H1 (cell line): ENCODE results near the gene GDF15. TPM values are rescaled to one million over a fixed set of nuclear protein-coding genes. Genes with fewer than 3 reads are reported as not detected.

Experiments used
- CTCF ChIA-PET: fragments of 300-600 bp; sonication (Branson Sonifier 250); formaldehyde crosslinking; loops from one replicate; lab custom pipeline; 2021; ENCODE audit not compliant: partially characterized antibody; lab: Charles Lee
- POLR2A ChIA-PET: fragments of 300-600 bp; sonication (Branson Sonifier 250); formaldehyde crosslinking; loops from one replicate; lab custom pipeline; 2021; ENCODE audit warnings: inconsistent platforms; ENCODE audit not compliant: partially characterized antibody; lab: Charles Lee
- DNase-seq, 2 experiments: peaks; one replicate each; pipeline versions ENCODE4 v3.0.0 to v3.0.0-alpha.2; 2010 to 2022; ENCODE audit warnings: low spot score in 2 of 2, low read depth in 1 of 2, mixed read lengths in 1 of 2
- FAIRE-seq: peaks from 2 replicates; lab custom pipeline; 2011; peaks lifted over from hg19 to GRCh38; lab: Jason Lieb, UNC
- H2AFZ ChIP-seq: 2 replicates; pipeline ENCODE4 v1.8.1; 2012; ENCODE audit warnings: low read length, inconsistent platforms
- H2AK5ac ChIP-seq: 2 replicates; pipeline ENCODE4 v1.6.1; 2013; ENCODE audit warnings: low read depth, low read length
- H2BK120ac ChIP-seq: replicated peaks from 2 replicates; pipeline ENCODE3; 2013; ENCODE audit warnings: low read depth, low read length, inconsistent platforms
- H2BK12ac ChIP-seq: 2 replicates; pipeline ENCODE4 v1.6.1; 2013; ENCODE audit warnings: low read depth, low read length
- H2BK15ac ChIP-seq: 2 replicates; pipeline ENCODE4 v1.6.1; 2013; ENCODE audit warnings: low read length
- H2BK20ac ChIP-seq: 2 replicates; pipeline ENCODE4 v1.6.1; 2013; ENCODE audit warnings: low read length
- H2BK5ac ChIP-seq: 2 replicates; pipeline ENCODE4 v1.6.1; 2013; ENCODE audit warnings: low read depth, low read length
- H3K14ac ChIP-seq: 2 replicates; pipeline ENCODE4 v1.6.1; 2013; ENCODE audit warnings: inconsistent platforms; ENCODE audit not compliant: insufficient read length
- H3K18ac ChIP-seq: 2 replicates; pipeline ENCODE4 v1.6.1; 2013; ENCODE audit warnings: low read length; ENCODE audit errors: extremely low read depth
- H3K23ac ChIP-seq: 2 replicates; pipeline ENCODE4 v1.6.1; 2013; ENCODE audit warnings: inconsistent platforms; ENCODE audit not compliant: insufficient read length
- H3K23me2 ChIP-seq: 2 replicates; pipeline ENCODE4 v1.6.1; 2013; ENCODE audit warnings: low read depth, low read length
- H3K27ac ChIP-seq: 2 replicates; pipeline ENCODE4 v1.6.1; 2011; ENCODE audit warnings: low read depth, low read length, inconsistent platforms
- H3K27me3 ChIP-seq, 4 experiments: replicated peaks in 1 of 4; 1 replicate in 1 of 4; 2 replicates in 3 of 4; pipeline versions ENCODE4 v1.6.1 to v1.8.1; 2011 to 2013; ENCODE audit warnings: low read length in 3 of 4, mild to moderate bottlenecking in 3 of 4, inconsistent platforms in 2 of 4, mixed read lengths in 2 of 4, moderate library complexity in 1 of 4; ENCODE audit not compliant: control insufficient read depth in 3 of 4, insufficient read depth in 3 of 4; ENCODE audit errors: extremely low read depth in 1 of 4
- H3K36me3 ChIP-seq, 4 experiments: 2 replicates each; pipeline versions ENCODE4 v1.6.1 to v1.8.1; 2011 to 2013; ENCODE audit warnings: mild to moderate bottlenecking in 4 of 4, low read length in 3 of 4, moderate library complexity in 2 of 4, control low read depth in 1 of 4, inconsistent platforms in 1 of 4; ENCODE audit not compliant: insufficient read depth in 4 of 4, control insufficient read depth in 2 of 4
- H3K4ac ChIP-seq: replicated peaks from 2 replicates; pipeline ENCODE3; 2013; ENCODE audit warnings: low read length, low read depth, mixed read lengths, inconsistent platforms; ENCODE audit not compliant: insufficient read length
- H3K4me1 ChIP-seq, 4 experiments: replicated peaks in 1 of 4; 1 replicate in 1 of 4; 2 replicates in 3 of 4; pipeline versions ENCODE4 v1.6.1 to v1.8.1; 2011 to 2013; ENCODE audit warnings: low read length in 3 of 4, inconsistent platforms in 2 of 4, mixed read lengths in 1 of 4; ENCODE audit not compliant: insufficient read depth in 4 of 4, control insufficient read depth in 3 of 4
- H3K4me2 ChIP-seq, 2 experiments: 2 replicates each; pipeline versions ENCODE4 v1.6.1 to v1.8.1; 2011 to 2013; ENCODE audit warnings: low read depth in 2 of 2, low read length in 2 of 2, control low read depth in 1 of 2, inconsistent platforms in 1 of 2, mild to moderate bottlenecking in 1 of 2; ENCODE audit not compliant: insufficient read depth in 1 of 2
- H3K4me3 ChIP-seq, 4 experiments: fragments of 200-600, 300-600 bp in 1 of 4; sonication (generic), shearing (Covaris generic), sonication (Bioruptor Twin) in 1 of 4; 2 replicates each; pipeline versions ENCODE4 v1.5.1 to v1.8.1; 2011 to 2016; ENCODE audit warnings: low read length in 4 of 4, low read depth in 3 of 4, control low read depth in 2 of 4, inconsistent platforms in 2 of 4, mild to moderate bottlenecking in 2 of 4, mixed read lengths in 1 of 4, moderate library complexity in 1 of 4; ENCODE audit not compliant: insufficient read depth in 2 of 4; ENCODE audit errors: extremely low read depth in 1 of 4
- H3K56ac ChIP-seq: replicated peaks from 2 replicates; pipeline ENCODE3; 2013; ENCODE audit warnings: low read depth, mild to moderate bottlenecking, mixed read lengths, low read length, inconsistent platforms; ENCODE audit not compliant: insufficient read length
- H3K79me1 ChIP-seq: 2 replicates; pipeline ENCODE4 v1.6.1; 2013; ENCODE audit warnings: low read depth, low read length, control low read depth
- H3K79me2 ChIP-seq, 2 experiments: 2 replicates each; pipeline versions ENCODE4 v1.6.1 to v1.8.1; 2012 to 2013; ENCODE audit warnings: low read length in 2 of 2, mild to moderate bottlenecking in 2 of 2, inconsistent platforms in 1 of 2; ENCODE audit not compliant: insufficient read depth in 2 of 2, control insufficient read depth in 1 of 2
- H3K9ac ChIP-seq, 4 experiments: replicated peaks in 1 of 4; 1 replicate in 1 of 4; 2 replicates in 3 of 4; pipeline versions ENCODE4 v1.6.1 to v1.8.1; 2011 to 2013; ENCODE audit warnings: low read depth in 3 of 4, low read length in 3 of 4, control low read depth in 2 of 4, mild to moderate bottlenecking in 2 of 4, moderate library complexity in 2 of 4, inconsistent platforms in 1 of 4; ENCODE audit errors: extremely low read depth in 1 of 4
- H3K9me3 ChIP-seq, 2 experiments: 2 replicates each; pipeline versions ENCODE4 v1.6.1 to v1.8.1; 2012 to 2013; ENCODE audit warnings: mild to moderate bottlenecking in 2 of 2, moderate library complexity in 2 of 2, control low read depth in 1 of 2, inconsistent platforms in 1 of 2, low read depth in 1 of 2, low read length in 1 of 2, mixed read lengths in 1 of 2; ENCODE audit not compliant: insufficient read depth in 2 of 2
- H4K20me1 ChIP-seq, 2 experiments: replicated peaks in 1 of 2; 2 replicates each; pipeline versions ENCODE3 to v1.8.1; 2011 to 2013; ENCODE audit warnings: inconsistent platforms in 2 of 2, low read length in 2 of 2, mild to moderate bottlenecking in 1 of 2; ENCODE audit not compliant: insufficient read depth in 2 of 2, control insufficient read depth in 1 of 2
- H4K5ac ChIP-seq: 2 replicates; pipeline ENCODE4 v1.6.1; 2013; ENCODE audit warnings: low read length, low read depth, mixed read lengths, inconsistent platforms; ENCODE audit not compliant: insufficient read length
- H4K8ac ChIP-seq: 2 replicates; pipeline ENCODE4 v1.8.0; 2013; ENCODE audit warnings: mild to moderate bottlenecking, moderate library complexity, low read length, inconsistent platforms; ENCODE audit not compliant: insufficient read depth; ENCODE audit errors: extremely low read depth
- H4K91ac ChIP-seq: replicated peaks from 2 replicates; pipeline ENCODE3; 2013; ENCODE audit warnings: low read length, mixed read lengths, inconsistent platforms; ENCODE audit not compliant: insufficient read length
- FOSL1 ChIP-seq: IDR thresholded peaks from 2 replicates; pipeline ENCODE4 v1.6.1; 2011; ENCODE audit warnings: mild to moderate bottlenecking, low read depth, low read length, moderate library complexity; ENCODE audit not compliant: insufficient read depth
- RAD21 ChIP-seq, 2 experiments: IDR thresholded peaks in 1 of 2; conservative IDR thresholded peaks in 1 of 2; 2 replicates each; pipeline ENCODE4 v1.6.1; 2011; ENCODE audit warnings: low read depth in 2 of 2, low read length in 2 of 2, improper control_type of control experiment in 1 of 2, inconsistent platforms in 1 of 2, mild to moderate bottlenecking in 1 of 2, moderate library complexity in 1 of 2
- TAF1 ChIP-seq: IDR thresholded peaks from 2 replicates; pipeline ENCODE4 v1.6.1; 2011; ENCODE audit warnings: mild to moderate bottlenecking, low read depth, low read length
- TAF7 ChIP-seq: optimal IDR thresholded peaks from 2 replicates; pipeline ENCODE3; 2011; ENCODE audit warnings: low read depth, mild to moderate bottlenecking, inconsistent platforms, low read length, moderate library complexity, borderline replicate concordance
- TEAD4 ChIP-seq: IDR thresholded peaks from 2 replicates; pipeline ENCODE4 v1.6.1; 2012; ENCODE audit warnings: low read depth, low read length, inconsistent platforms, mixed read lengths
- WGBS, 2 experiments: shearing (Covaris generic) in 1 of 2; methylation state at CpG; one replicate each; pipeline versions ENCODE4 v1.1.6 to v1.1.7; 2013 to 2015; ENCODE audit warnings: low lambda C conversion rate in 2 of 2, mixed read lengths in 2 of 2, inconsistent platforms in 1 of 2, low coverage in 1 of 2, missing lambda C conversion rate in 1 of 2; ENCODE audit not compliant: insufficient replicate concordance in 2 of 2, insufficient coverage in 1 of 2, insufficient read length in 1 of 2; ENCODE audit errors: extremely low coverage in 1 of 2, missing lambda C conversion rate in 1 of 2; 5-methylcytosine and 5-hydroxymethylcytosine counted together
- long read RNA-seq, 2 experiments: library from RNA in 1 of 2; library from capped mRNA in 1 of 2; stranded (forward); transcript quantifications; one replicate each; pipeline ENCODE4 v2.0.0, GENCODE V29; 2021; ENCODE audit warnings: inconsistent platforms in 1 of 2
- polyA minus RNA-seq, 3 experiments: library from RNA; depleted of rRNA, polyadenylated mRNA; stranded (reverse); fragments of >200 nt; gene quantifications; 1 replicate in 2 of 3; 2 replicates in 1 of 3; pipeline ENCODE4 v1.2.3, GENCODE V29; 2011
- polyA plus RNA-seq, 7 experiments: library from polyadenylated mRNA; depleted of rRNA in 3 of 7; stranded (reverse) in 5 of 7; unstranded in 2 of 7; fragments of >200 nt in 5 of 7; fragments of 200-250 nt in 2 of 7; gene quantifications; 1 replicate in 5 of 7; 2 replicates in 1 of 7; 4 replicates in 1 of 7; pipeline versions ENCODE4 v1.2.1 to v1.2.3, GENCODE V29; 2011 to 2013; ENCODE audit warnings: missing spikeins in 2 of 7, mixed read lengths in 2 of 7
- total RNA-seq: library from RNA; stranded (reverse); fragmentation: NEBNext Ultra II Directional; extraction: Animal tissue kit (Norgen Biotek cat#: 25700); gene quantifications from 2 replicates; pipeline ENCODE4 v1.2.1, GENCODE V29; 2021

The GDF15 gene, protein sequence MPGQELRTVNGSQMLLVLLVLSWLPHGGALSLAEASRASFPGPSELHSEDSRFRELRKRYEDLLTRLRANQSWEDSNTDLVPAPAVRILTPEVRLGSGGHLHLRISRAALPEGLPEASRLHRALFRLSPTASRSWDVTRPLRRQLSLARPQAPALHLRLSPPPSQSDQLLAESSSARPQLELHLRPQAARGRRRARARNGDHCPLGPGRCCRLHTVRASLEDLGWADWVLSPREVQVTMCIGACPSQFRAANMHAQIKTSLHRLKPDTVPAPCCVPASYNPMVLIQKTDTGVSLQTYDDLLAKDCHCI
- 4.1 and 5.0 TPM in 2 replicates for total RNA-seq
- polyA plus RNA-seq (2011; rRNA removed) = 8.5 and 18.8 TPM in 2 replicates
- polyA plus RNA-seq (2011; cell fraction: cytosol; rRNA removed) = 8.2 TPM
- polyA plus RNA-seq (2011; cell fraction: nucleus; rRNA removed) = 17.2 TPM
- 4.9 to 6.1 TPM (median 5.6 TPM) in 4 replicates for polyA plus RNA-seq (2012, experiment 1 of 2)
- 5.5 TPM for polyA plus RNA-seq (2012, experiment 2 of 2)
- polyA plus RNA-seq (2013, experiment 1 of 2) = 11.8 TPM
- polyA plus RNA-seq (2013, experiment 2 of 2) = 14.4 TPM
- polyA minus RNA-seq (2011; rRNA and poly(A)+ RNA removed) = 1.1 and 2.9 TPM in 2 replicates
- polyA minus RNA-seq (2011; cell fraction: cytosol; rRNA and poly(A)+ RNA removed) = 6.8 TPM
- 9.7 TPM for polyA minus RNA-seq (2011; cell fraction: nucleus; rRNA and poly(A)+ RNA removed)
- long read RNA-seq, experiment 1, transcript GDF15-201 (2 exons, 1,200 nt) = major isoform, 5 of 6 reads
- long read RNA-seq, experiment 1, partial matches to known transcripts = 0 of 6 reads
- long read RNA-seq, experiment 1, other reads (novel, unspliced or antisense) = 1 of 6 reads
- long read RNA-seq, experiment 2 = 0 reads

GRCh38 chr19:18385675-18386542, at the start of gene GDF15:
TSS of gene GDF15 (plus strand) at chr19:18386158. CDS start at chr19:18386190, 32 bp downstream.
- WGBS, 2 experiments = 70% methylated on average over 29 of the region's 33 CpGs; no CpG with 5 or more reads in 1 of the 2 experiments
- CTCF ChIA-PET = interaction anchor here (0.6 to 10.4 kb wide), 20 partner anchors 8 to 433 kb away, joined by 3 to 177 read pairs (median 5); partner anchors contain the start of genes LRRC25 and SSBP4
- no peak within 1 kb of the TSS; the same call in 1 of the 2 replicates for H2AK5ac ChIP-seq
- H2BK12ac ChIP-seq = peak within 1 kb of the TSS; percentile 80
- H3K4me1 ChIP-seq = peaks cover 3 to 4% (median 3%) of the 10 kb centered on the region in 4 experiments
- H2AFZ ChIP-seq = no peak within 1 kb of the TSS
- no peaks in the 10 kb centered on the region for H4K20me1 ChIP-seq
- peaks cover 0 to 23% (median 14%) of the 10 kb centered on the region in 4 experiments; a peak in 6 of 7 replicates for H3K27me3 ChIP-seq
- H3K4ac ChIP-seq = no peak within 1 kb of the TSS
- no peak within 1 kb of the TSS for H3K27ac ChIP-seq
- H3K14ac ChIP-seq = no peak within 1 kb of the TSS
- H3K23ac ChIP-seq = no peak within 1 kb of the TSS
- DNase-seq (peak in 1 of 2 experiments; percentile 90), FAIRE-seq (no peak)
- H3K79me2 ChIP-seq = no peaks in the 10 kb centered on the region
- peak within 1 kb of the TSS in 1 of 4 experiments; percentile 25; a peak in 2 of 7 replicates for H3K9ac ChIP-seq
- H3K79me1 ChIP-seq = no peaks in the 10 kb centered on the region
- peak within 1 kb of the TSS; percentile 16 for H2BK120ac ChIP-seq
- H2BK5ac ChIP-seq = peak within 1 kb of the TSS; percentile 3; the same call in 1 of the 2 replicates
- peak within 1 kb of the TSS; percentile 57; the same call in 1 of the 2 replicates for H3K18ac ChIP-seq
- peak within 1 kb of the TSS in 2 of 4 experiments; percentile 10 to 38; a peak in 3 of 8 replicates for H3K4me3 ChIP-seq
- H3K9me3 ChIP-seq = no peaks in the 10 kb centered on the region
- POLR2A ChIA-PET = interaction anchor here (0.8 to 1.4 kb wide), 6 partner anchors 10 to 105 kb away, joined by 3 to 7 read pairs (median 4); partner anchors contain the start of gene JUND
- peak within 1 kb of the TSS; percentile 70 for H4K91ac ChIP-seq
- H2BK20ac ChIP-seq = peak within 1 kb of the TSS; percentile 51; the same call in 1 of the 2 replicates
- peak within 1 kb of the TSS; percentile 81; the same call in 1 of the 2 replicates for H4K8ac ChIP-seq
- H3K23me2 ChIP-seq = peaks cover 2% of the 10 kb centered on the region; the same call in 1 of the 2 replicates
- no peak within 1 kb of the TSS for H4K5ac ChIP-seq
- H2BK15ac ChIP-seq = peak within 1 kb of the TSS; percentile 10; the same call in 1 of the 2 replicates
- H3K36me3 ChIP-seq = no peaks in the 10 kb centered on the region
- H3K56ac ChIP-seq = no peak within 1 kb of the TSS
- peak within 1 kb of the TSS; percentile 12 to 15; a peak in 2 of 4 replicates for H3K4me2 ChIP-seq
- peak; percentile 49 to 64 for TF ChIP-seq RAD21 (IDR thresholded peaks at IDR 0.05 in 1 of 2, conservative IDR thresholded peaks at IDR 0.05 in 1 of 2; ENCODE audit: low read depth in 2 of 2, low read length in 2 of 2)
- peak; percentile 59; the same call in 1 of the 2 replicates for TF ChIP-seq TAF1
- peak; percentile 33 for TF ChIP-seq TAF7
- 0 out of 2 replicates have a peak, but pooled peaks have one; percentile 6 for TF ChIP-seq TEAD4
- no peak for TF ChIP-seq FOSL1
